Measurements from ENCODE around the gene GCHFR. TPM values are rescaled to one million over a fixed set of nuclear protein-coding genes. Genes with fewer than 3 reads are reported as not detected.
A peak's percentile ranks its signal among the peaks of the same experiment; 100 is the strongest.

GCHFR gene
- 10 to 100 TPM; 46.1 to 50.4 TPM for total RNA-seq

- Mint-ChIP-seq H3K9me3 (no peaks in the 10 kb centered on the region), H3K36me3 (ENCODE audit: low read depth) (peaks cover 19% of the 10 kb centered on the region), H3K4me3 (peak within 1 kb of the TSS; percentile 79), H3K27ac (peak within 1 kb of the TSS; percentile 82), H3K27me3 (no peaks in the 10 kb centered on the region), H3K4me1 (peaks cover 8% of the 10 kb centered on the region)
- ATAC-seq (replicated peaks): peak; percentile 81
Measured at GRCh38 chr15:40763801-40764628, at the start of gene GCHFR. GCHFR (plus strand) TSS chr15:40764068; CDS start chr15:40764181, 113 bp downstream.

GRCh38 chr15:40714144-40714543, 49.7 kb upstream of the GCHFR start:
- H3K36me3 Mint-ChIP-seq (ENCODE audit: low read depth): peaks cover 88% of the 10 kb centered on the region
- no peaks in the 10 kb centered on the region for H3K9me3 Mint-ChIP-seq

DNA sequence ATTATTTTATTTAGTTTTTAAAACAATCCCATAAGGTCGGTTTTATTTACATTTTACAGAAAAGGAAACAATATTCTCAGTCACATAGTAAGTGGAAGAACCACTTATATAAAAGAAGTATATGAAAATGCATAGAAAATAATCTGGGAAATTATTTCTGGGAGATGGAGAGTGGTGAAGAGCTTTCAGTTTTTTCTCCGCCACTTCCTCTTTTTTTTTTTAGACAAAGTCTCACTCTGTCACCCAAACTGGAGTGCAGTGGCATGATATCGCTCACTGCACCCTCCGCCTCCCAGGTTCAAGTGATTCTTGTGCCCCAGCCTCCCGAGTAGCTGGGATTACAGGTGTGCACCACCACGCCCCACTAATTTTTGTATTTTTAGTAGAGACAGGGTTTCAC, 47.7 kb upstream of the GCHFR start:
- no peaks in the 10 kb centered on the region for H3K9me3 Mint-ChIP-seq
- peaks cover 88% of the 10 kb centered on the region for H3K36me3 Mint-ChIP-seq (ENCODE audit: low read depth)
- H3K4me3 Mint-ChIP-seq: no peak overlapping the region
- no peaks in the 10 kb centered on the region for H3K27me3 Mint-ChIP-seq
- H3K4me1 Mint-ChIP-seq: no peaks in the 10 kb centered on the region
- ATAC-seq (replicated peaks): no peak
- no peak overlapping the region for H3K27ac Mint-ChIP-seq

More at GRCh38 chr15:40714144-40714543, 49.7 kb upstream of the GCHFR start:
- H3K4me1 Mint-ChIP-seq: peaks cover 5% of the 10 kb centered on the region
- no peak overlapping the region for H3K27ac Mint-ChIP-seq
- no peak for ATAC-seq (replicated peaks)
- no peak overlapping the region for H3K4me3 Mint-ChIP-seq
- H3K27me3 Mint-ChIP-seq: no peaks in the 10 kb centered on the region

- H3K9me3 Mint-ChIP-seq: no peaks in the 10 kb centered on the region
- H3K4me3 Mint-ChIP-seq: peak overlapping the region; percentile 19
- no peaks in the 10 kb centered on the region for H3K27me3 Mint-ChIP-seq
- peaks cover 69% of the 10 kb centered on the region for H3K36me3 Mint-ChIP-seq (ENCODE audit: low read depth)
- peaks cover 7% of the 10 kb centered on the region for H3K4me1 Mint-ChIP-seq
- no peak for ATAC-seq (replicated peaks)
- peak overlapping the region; percentile 78 for H3K27ac Mint-ChIP-seq
Measured at GRCh38 chr15:40721701-40722100, 42.2 kb upstream of the GCHFR start.

DNA sequence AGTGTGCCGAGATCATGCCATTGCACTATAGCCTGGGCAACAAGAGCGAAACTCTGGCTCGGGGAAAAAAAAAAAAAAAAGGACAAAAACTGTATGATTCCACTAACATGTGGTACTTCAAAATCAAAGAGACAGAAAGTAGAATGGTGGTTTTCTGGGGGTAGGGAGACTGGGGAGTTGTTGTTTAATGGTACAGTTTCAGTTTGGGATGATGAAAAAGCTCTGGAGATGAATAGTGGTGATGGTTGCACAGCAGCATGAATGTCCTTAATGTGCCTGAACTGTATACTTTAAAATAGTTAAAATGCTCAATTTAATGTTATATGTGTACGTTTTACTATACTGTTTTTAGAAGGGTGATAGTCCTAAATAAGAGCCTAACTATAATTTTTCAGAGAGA, 41.5 kb upstream of the GCHFR start:
- H3K4me1 Mint-ChIP-seq: peaks cover 7% of the 10 kb centered on the region
- H3K27me3 Mint-ChIP-seq: no peaks in the 10 kb centered on the region
- peak overlapping the region; percentile 78 for H3K27ac Mint-ChIP-seq
- H3K4me3 Mint-ChIP-seq: peak overlapping the region; percentile 19
- H3K9me3 Mint-ChIP-seq: no peaks in the 10 kb centered on the region
- ATAC-seq (replicated peaks): peak; percentile 87
- H3K36me3 Mint-ChIP-seq (ENCODE audit: low read depth): peaks cover 69% of the 10 kb centered on the region

GRCh38 chr15:40722934-40723333, 40.9 kb upstream of the GCHFR start:
- peak overlapping the region; percentile 78 for H3K27ac Mint-ChIP-seq
- no peaks in the 10 kb centered on the region for H3K27me3 Mint-ChIP-seq
- peaks cover 7% of the 10 kb centered on the region for H3K4me1 Mint-ChIP-seq
- no peak overlapping the region for H3K4me3 Mint-ChIP-seq
- H3K36me3 Mint-ChIP-seq (ENCODE audit: low read depth): peaks cover 68% of the 10 kb centered on the region
- H3K9me3 Mint-ChIP-seq: no peaks in the 10 kb centered on the region
- ATAC-seq (replicated peaks): peak; percentile 83

- ATAC-seq (replicated peaks): no peak
- Mint-ChIP-seq H3K36me3 (ENCODE audit: low read depth) (peaks cover 65% of the 10 kb centered on the region), H3K27ac (no peak overlapping the region), H3K9me3 (no peaks in the 10 kb centered on the region), H3K4me3 (no peak overlapping the region), H3K27me3 (no peaks in the 10 kb centered on the region), H3K4me1 (peaks cover 7% of the 10 kb centered on the region)
Measured at GRCh38 chr15:40723919-40724318, 39.9 kb upstream of the GCHFR start.

- H3K9me3 Mint-ChIP-seq: no peaks in the 10 kb centered on the region
- no peak overlapping the region for H3K4me3 Mint-ChIP-seq
- no peaks in the 10 kb centered on the region for H3K27me3 Mint-ChIP-seq
- ATAC-seq (replicated peaks): no peak
- peaks cover 81% of the 10 kb centered on the region for H3K36me3 Mint-ChIP-seq (ENCODE audit: low read depth)
- H3K27ac Mint-ChIP-seq: no peak overlapping the region
- H3K4me1 Mint-ChIP-seq: no peaks in the 10 kb centered on the region
Measured at GRCh38 chr15:40731034-40731433, 32.8 kb upstream of the GCHFR start.

DNA sequence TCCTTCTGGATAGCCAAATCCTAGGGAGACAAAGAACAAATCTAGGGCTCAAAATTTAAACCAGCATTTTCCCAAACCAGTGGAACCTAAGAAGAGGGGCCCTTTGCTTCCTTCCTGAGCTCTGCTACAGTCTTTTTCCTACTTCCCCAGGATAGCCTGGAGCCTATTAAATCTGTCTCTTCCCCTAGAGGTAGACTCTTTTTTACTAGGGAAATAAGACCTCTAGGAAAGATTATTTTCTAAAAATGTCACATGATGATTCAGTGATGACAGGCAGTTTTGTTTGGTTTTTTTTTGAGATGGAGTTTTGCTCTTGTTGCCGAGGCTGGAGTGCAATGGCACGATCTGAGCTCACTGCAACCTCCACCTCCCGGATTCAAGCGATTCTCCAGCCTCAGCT, 27.3 kb upstream of the GCHFR start:
- no peaks in the 10 kb centered on the region for H3K4me1 Mint-ChIP-seq
- H3K27me3 Mint-ChIP-seq: no peaks in the 10 kb centered on the region
- no peak for ATAC-seq (replicated peaks)
- H3K9me3 Mint-ChIP-seq: no peaks in the 10 kb centered on the region
- no peak overlapping the region for H3K27ac Mint-ChIP-seq
- peaks cover 94% of the 10 kb centered on the region for H3K36me3 Mint-ChIP-seq (ENCODE audit: low read depth)
- no peak overlapping the region for H3K4me3 Mint-ChIP-seq

DNA sequence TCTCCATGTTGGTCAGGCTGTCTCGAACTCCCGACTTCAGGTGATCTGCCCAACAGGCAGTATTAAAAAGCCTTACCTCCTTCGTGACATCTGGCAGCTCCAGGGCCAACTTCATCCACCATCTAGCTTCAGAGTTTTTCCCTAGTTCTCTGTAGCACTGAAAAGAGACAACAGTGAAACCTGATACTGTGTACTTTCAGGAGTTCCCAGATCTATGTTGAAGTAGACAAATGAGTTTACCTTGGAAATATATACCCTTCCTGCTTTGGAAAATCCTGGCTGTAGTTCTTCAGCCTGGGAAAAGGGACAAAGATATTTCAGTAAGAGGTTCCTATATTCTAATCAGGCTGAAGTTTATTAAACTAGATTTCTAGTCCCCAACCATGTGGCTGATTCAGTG, 26.8 kb upstream of the GCHFR start:
- H3K27ac Mint-ChIP-seq: no peak overlapping the region
- H3K9me3 Mint-ChIP-seq: no peaks in the 10 kb centered on the region
- no peaks in the 10 kb centered on the region for H3K4me1 Mint-ChIP-seq
- peaks cover 94% of the 10 kb centered on the region for H3K36me3 Mint-ChIP-seq (ENCODE audit: low read depth)
- H3K4me3 Mint-ChIP-seq: no peak overlapping the region
- H3K27me3 Mint-ChIP-seq: no peaks in the 10 kb centered on the region
- no peak for ATAC-seq (replicated peaks)

- no peak for ATAC-seq (replicated peaks)
- no peak overlapping the region for H3K4me3 Mint-ChIP-seq
- H3K27ac Mint-ChIP-seq: no peak overlapping the region
- H3K4me1 Mint-ChIP-seq: peaks cover 11% of the 10 kb centered on the region
- H3K27me3 Mint-ChIP-seq: no peaks in the 10 kb centered on the region
- no peaks in the 10 kb centered on the region for H3K9me3 Mint-ChIP-seq
- H3K36me3 Mint-ChIP-seq (ENCODE audit: low read depth): peaks cover 94% of the 10 kb centered on the region
Measured at GRCh38 chr15:40739047-40739446, 24.8 kb upstream of the GCHFR start.

GRCh38 chr15:40739854-40740253, 24.0 kb upstream of the GCHFR start:
- H3K9me3 Mint-ChIP-seq: no peaks in the 10 kb centered on the region
- H3K27me3 Mint-ChIP-seq: no peaks in the 10 kb centered on the region
- ATAC-seq (replicated peaks): no peak
- no peak overlapping the region for H3K4me3 Mint-ChIP-seq
- H3K4me1 Mint-ChIP-seq: peaks cover 15% of the 10 kb centered on the region
- peaks cover 93% of the 10 kb centered on the region for H3K36me3 Mint-ChIP-seq (ENCODE audit: low read depth)
- no peak overlapping the region for H3K27ac Mint-ChIP-seq

DNA sequence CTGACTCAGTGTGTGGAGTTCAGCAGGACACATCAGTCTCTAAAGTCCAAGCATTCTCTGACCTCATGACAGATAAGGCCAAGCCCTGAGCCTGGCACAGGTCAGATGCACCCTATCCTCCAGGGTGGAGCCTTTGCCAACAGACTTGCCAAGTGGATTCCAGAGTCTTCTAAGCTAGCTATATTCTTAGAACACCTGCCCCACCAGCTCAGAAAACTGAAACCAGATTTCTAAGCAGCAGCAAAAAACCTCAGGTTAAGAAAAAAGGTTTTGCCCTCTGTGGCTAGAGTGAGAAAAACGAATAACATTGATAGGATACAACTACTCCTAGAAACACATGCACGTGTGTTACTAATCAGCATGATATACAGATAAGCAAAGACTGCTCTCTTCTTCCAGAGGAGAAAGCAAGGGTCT, 20.4 kb upstream of the GCHFR start:
- Mint-ChIP-seq H3K27ac (peak overlapping the region; percentile 89), H3K36me3 (ENCODE audit: low read depth) (peaks cover 90% of the 10 kb centered on the region), H3K9me3 (no peaks in the 10 kb centered on the region), H3K27me3 (no peaks in the 10 kb centered on the region), H3K4me3 (peak overlapping the region; percentile 71), H3K4me1 (peaks cover 20% of the 10 kb centered on the region)
- peak; percentile 43 for ATAC-seq (replicated peaks)

- Mint-ChIP-seq H3K4me1 (peaks cover 20% of the 10 kb centered on the region), H3K36me3 (ENCODE audit: low read depth) (peaks cover 84% of the 10 kb centered on the region), H3K27me3 (no peaks in the 10 kb centered on the region), H3K27ac (peak overlapping the region; percentile 89), H3K4me3 (peak overlapping the region; percentile 71), H3K9me3 (no peaks in the 10 kb centered on the region)
- ATAC-seq (replicated peaks): peak; percentile 98
Measured at GRCh38 chr15:40743921-40744814, 19.7 kb upstream of the GCHFR start.

DNA sequence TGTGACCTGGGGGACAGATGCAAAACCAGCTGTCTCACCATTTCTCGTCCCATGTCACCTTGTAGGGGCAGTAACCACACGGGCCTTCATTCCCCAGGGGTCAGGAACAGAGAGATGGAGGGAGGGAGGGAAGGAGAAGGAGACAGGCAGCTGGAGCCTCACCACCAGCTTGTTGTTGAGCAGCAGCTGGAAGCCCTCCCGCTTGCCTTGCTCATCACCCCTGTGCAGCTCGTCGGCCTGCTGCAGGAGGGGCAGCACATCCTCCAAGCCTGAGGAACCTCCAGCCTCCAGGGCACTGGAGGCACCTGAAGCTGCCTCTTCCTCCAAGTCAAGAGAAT, 19.1 kb upstream of the GCHFR start:
- H3K36me3 Mint-ChIP-seq (ENCODE audit: low read depth): peaks cover 83% of the 10 kb centered on the region
- H3K4me1 Mint-ChIP-seq: peaks cover 20% of the 10 kb centered on the region
- no peak for ATAC-seq (replicated peaks)
- H3K4me3 Mint-ChIP-seq: peak overlapping the region; percentile 71
- no peaks in the 10 kb centered on the region for H3K9me3 Mint-ChIP-seq
- no peaks in the 10 kb centered on the region for H3K27me3 Mint-ChIP-seq
- H3K27ac Mint-ChIP-seq: peak overlapping the region; percentile 62

Measured in activated T-helper 17 cell treated with anti-CD3 and anti-CD28 coated beads, Interleukin-2, amount 50 U/mL, for 72 hours (primary cell).